NCI-H1436 treated with DMSO at 0.1 percent for 48 hours (cell line): ENCODE results near the gene RNU1-2.
"Not testable (repeated sequence)": the region's sequence is repeated elsewhere in the genome, so short reads cannot be mapped to it uniquely, and the experiment has no call there.

Experiments used
- DNase-seq: peaks from one replicate; lab custom pipeline; 2025; lab: John Stamatoyannopoulos, UW

Gene RNU1-2

GRCh38 chr1:16911851-16912721, 16.3 kb downstream of the RNU1-2 start:
- DNase-seq: not testable (repeated sequence)

GRCh38 chr1:16912742-16913141, 17.0 kb downstream of the RNU1-2 start:
- DNase-seq: not testable (repeated sequence)

GRCh38 chr1:16913181-16913832, 17.5 kb downstream of the RNU1-2 start:
- no peak for DNase-seq

GRCh38 chr1:16913833-16914662, 18.3 kb downstream of the RNU1-2 start:
- peak; percentile 83 for DNase-seq

GRCh38 chr1:16914928-16915626, 19.3 kb downstream of the RNU1-2 start:
- DNase-seq: not testable (repeated sequence)

GRCh38 chr1:16915627-16915973, 19.8 kb downstream of the RNU1-2 start:
- DNase-seq: no peak

GRCh38 chr1:16916036-16916880, 20.5 kb downstream of the RNU1-2 start:
- DNase-seq: not testable (repeated sequence)

GRCh38 chr1:16918371-16918770, 22.6 kb downstream of the RNU1-2 start:
- no peak for DNase-seq

- DNase-seq: not testable (repeated sequence)
Observed at GRCh38 chr1:16918936-16919665, 23.3 kb downstream of the RNU1-2 start.

GRCh38 chr1:16920951-16921350, 25.2 kb downstream of the RNU1-2 start:
- DNase-seq: no peak

GRCh38 chr1:16921391-16922185, 25.8 kb downstream of the RNU1-2 start, which contains the start of gene CROCC:
Gene CROCC (plus strand): TSS chr1:16921931. CDS start chr1:16922019, 88 bp downstream.
- no peak for DNase-seq

- no peak for DNase-seq
Observed at GRCh38 chr1:16922466-16922865, 26.7 kb downstream of the RNU1-2 start.

GRCh38 chr1:16922885-16923431, 27.2 kb downstream of the RNU1-2 start:
- DNase-seq: no peak

GRCh38 chr1:16924216-16924918, 28.6 kb downstream of the RNU1-2 start:
- no peak for DNase-seq

- no peak for DNase-seq
Observed at GRCh38 chr1:16924919-16925477, 29.2 kb downstream of the RNU1-2 start.

- DNase-seq: no peak
Observed at GRCh38 chr1:16925635-16926490, 30.1 kb downstream of the RNU1-2 start.

GRCh38 chr1:16926491-16927073, 30.8 kb downstream of the RNU1-2 start:
- no peak for DNase-seq
